Measurements from ENCODE around the gene AKR1C3.
A peak's percentile ranks its signal among the peaks of the same experiment; 100 is the strongest.
"Not testable (repeated sequence)": the region's sequence is repeated elsewhere in the genome, so short reads cannot be mapped to it uniquely, and the experiment has no call there.

AKR1C3 gene

DNA sequence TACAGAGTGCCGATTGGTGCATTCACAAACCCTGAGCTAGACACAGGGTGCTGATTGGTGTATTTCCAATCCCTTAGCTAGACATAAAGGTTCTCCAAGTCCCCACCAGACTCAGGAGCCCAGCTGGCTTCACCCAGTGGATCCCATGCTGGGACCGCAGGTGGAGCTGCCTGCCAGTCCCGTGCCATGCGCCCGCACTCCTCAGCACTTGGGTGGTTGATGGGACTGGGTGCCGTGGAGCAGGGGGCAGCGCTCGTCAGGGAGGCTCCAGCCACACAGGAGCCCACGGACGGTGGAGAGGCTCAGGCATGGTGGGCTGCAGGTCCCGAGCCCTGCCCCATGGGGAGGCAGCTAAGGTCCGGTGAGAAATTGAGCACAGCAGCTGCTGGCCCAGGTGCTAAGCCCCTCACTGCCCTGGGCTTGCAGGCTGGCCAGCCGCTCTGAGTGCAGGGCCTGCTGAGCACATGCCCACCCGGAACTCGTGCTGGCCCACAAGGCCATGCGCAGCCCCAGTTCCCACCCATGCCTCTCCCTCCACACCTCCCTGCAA, 41.2 kb upstream of the AKR1C3 start:
- WGBS (ENCODE audit: extremely low coverage, insufficient coverage, low lambda C conversion rate), result no CpG with 5 or more reads among the region's 16 CpGs
- not testable (repeated sequence) for H4K5ac ChIP-seq (ENCODE audit: low read length); H3K56ac ChIP-seq (ENCODE audit: low read length); H3K18ac ChIP-seq (ENCODE audit: low read length); H3K79me2 ChIP-seq (ENCODE audit: control insufficient read depth, insufficient read depth, low read length); H2AK5ac ChIP-seq (ENCODE audit: low read length); H3K27ac ChIP-seq (ENCODE audit: low read depth, low read length); H3K9ac ChIP-seq (ENCODE audit: low read length); H3K27me3 ChIP-seq (ENCODE audit: insufficient read depth, low read length, poor library complexity); H3K79me1 ChIP-seq (ENCODE audit: low read length); H4K8ac ChIP-seq (ENCODE audit: low read depth, low read length); H2BK5ac ChIP-seq (ENCODE audit: low read length); H2BK120ac ChIP-seq (ENCODE audit: low read depth, low read length); H3K4me3 ChIP-seq (ENCODE audit: low read length); DNase-seq; H3K36me3 ChIP-seq (ENCODE audit: control insufficient read depth, insufficient read depth, low read length); H3K4ac ChIP-seq (ENCODE audit: low read depth, low read length); H3K4me1 ChIP-seq (ENCODE audit: control insufficient read depth, low read depth, low read length); H2BK15ac ChIP-seq (replicated peaks; ENCODE audit: low read depth); H3K4me2 ChIP-seq (ENCODE audit: low read length); H3K23ac ChIP-seq (ENCODE audit: low read length)

DNA sequence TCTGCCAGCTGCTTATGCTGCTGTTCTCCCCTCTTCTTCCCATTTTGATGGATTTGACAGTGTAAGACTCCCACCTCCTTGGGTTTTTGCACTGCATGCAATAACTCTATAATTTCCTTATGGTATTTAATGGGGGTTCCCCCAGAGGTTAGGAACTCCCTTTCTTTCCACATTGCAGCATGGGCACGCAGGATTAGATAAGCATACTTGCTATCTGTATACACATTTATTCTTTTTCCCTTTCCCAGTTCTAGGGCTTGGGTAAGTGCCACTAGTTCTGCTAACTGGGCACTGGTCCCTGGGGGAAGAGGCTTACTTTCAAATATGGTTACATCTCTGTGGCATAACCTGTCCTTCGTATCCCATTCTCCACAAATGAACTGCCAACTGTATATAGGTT, 39.4 kb upstream of the AKR1C3 start:
- not testable (repeated sequence) for H2BK120ac ChIP-seq (ENCODE audit: low read depth, low read length); H3K27me3 ChIP-seq (ENCODE audit: insufficient read depth, low read length, poor library complexity); H3K9ac ChIP-seq (ENCODE audit: low read length); DNase-seq; H3K23ac ChIP-seq (ENCODE audit: low read length); H3K4ac ChIP-seq (ENCODE audit: low read depth, low read length); H4K8ac ChIP-seq (ENCODE audit: low read depth, low read length); H3K18ac ChIP-seq (ENCODE audit: low read length); H2BK5ac ChIP-seq (ENCODE audit: low read length); H3K36me3 ChIP-seq (ENCODE audit: control insufficient read depth, insufficient read depth, low read length); H2BK15ac ChIP-seq (replicated peaks; ENCODE audit: low read depth); H4K5ac ChIP-seq (ENCODE audit: low read length); H3K4me2 ChIP-seq (ENCODE audit: low read length); H3K56ac ChIP-seq (ENCODE audit: low read length); H3K4me1 ChIP-seq (ENCODE audit: control insufficient read depth, low read depth, low read length); H3K79me2 ChIP-seq (ENCODE audit: control insufficient read depth, insufficient read depth, low read length); H3K79me1 ChIP-seq (ENCODE audit: low read length); H2AK5ac ChIP-seq (ENCODE audit: low read length); H3K4me3 ChIP-seq (ENCODE audit: low read length); H3K27ac ChIP-seq (ENCODE audit: low read depth, low read length)
- WGBS (ENCODE audit: extremely low coverage, insufficient coverage, low lambda C conversion rate), result no CpG with 5 or more reads among the region's 2 CpGs

GRCh38 chr10:5059267-5059666, 34.9 kb upstream of the AKR1C3 start:
- not testable (repeated sequence) for H3K36me3 ChIP-seq (ENCODE audit: control insufficient read depth, insufficient read depth, low read length); DNase-seq; H2BK5ac ChIP-seq (ENCODE audit: low read length); H3K56ac ChIP-seq (ENCODE audit: low read length); H3K4me3 ChIP-seq (ENCODE audit: low read length); H3K79me1 ChIP-seq (ENCODE audit: low read length); H3K23ac ChIP-seq (ENCODE audit: low read length); H3K4me1 ChIP-seq (ENCODE audit: control insufficient read depth, low read depth, low read length); H4K8ac ChIP-seq (ENCODE audit: low read depth, low read length); H3K9ac ChIP-seq (ENCODE audit: low read length); H3K18ac ChIP-seq (ENCODE audit: low read length); H3K27ac ChIP-seq (ENCODE audit: low read depth, low read length); H2BK15ac ChIP-seq (replicated peaks; ENCODE audit: low read depth); H2AK5ac ChIP-seq (ENCODE audit: low read length); H3K4me2 ChIP-seq (ENCODE audit: low read length); H2BK120ac ChIP-seq (ENCODE audit: low read depth, low read length); H4K5ac ChIP-seq (ENCODE audit: low read length); H3K27me3 ChIP-seq (ENCODE audit: insufficient read depth, low read length, poor library complexity); H3K4ac ChIP-seq (ENCODE audit: low read depth, low read length); H3K79me2 ChIP-seq (ENCODE audit: control insufficient read depth, insufficient read depth, low read length)
- no CpG with 5 or more reads among the region's 8 CpGs for WGBS (ENCODE audit: extremely low coverage, insufficient coverage, low lambda C conversion rate)

DNA sequence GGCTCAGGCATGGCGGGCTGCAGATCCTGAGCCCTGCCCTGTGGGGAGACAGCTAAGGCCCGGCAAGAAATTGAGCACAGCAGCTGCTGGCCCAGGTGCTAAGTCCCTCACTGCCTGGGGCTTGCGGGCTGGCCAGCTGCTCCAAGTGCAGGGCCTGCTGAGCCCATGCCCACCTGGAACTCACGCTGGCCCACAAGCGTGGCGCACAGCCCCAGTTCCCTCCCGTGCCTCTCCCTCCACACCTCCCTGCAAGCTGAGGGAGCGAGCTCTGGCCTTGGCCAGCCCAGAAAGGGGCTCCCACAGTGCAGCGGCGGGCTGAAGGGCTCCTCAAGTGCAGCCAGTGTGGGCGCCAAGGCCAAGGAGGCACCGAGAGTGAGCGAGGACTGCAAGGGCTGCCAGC, 33.4 kb upstream of the AKR1C3 start:
- H3K4me3 ChIP-seq (ENCODE audit: low read length); H3K27me3 ChIP-seq (ENCODE audit: insufficient read depth, low read length, poor library complexity); DNase-seq; H2AK5ac ChIP-seq (ENCODE audit: low read length); H2BK15ac ChIP-seq (replicated peaks; ENCODE audit: low read depth); H3K56ac ChIP-seq (ENCODE audit: low read length); H3K36me3 ChIP-seq (ENCODE audit: control insufficient read depth, insufficient read depth, low read length); H2BK5ac ChIP-seq (ENCODE audit: low read length); H4K5ac ChIP-seq (ENCODE audit: low read length); H3K79me1 ChIP-seq (ENCODE audit: low read length); H3K4ac ChIP-seq (ENCODE audit: low read depth, low read length); H3K4me1 ChIP-seq (ENCODE audit: control insufficient read depth, low read depth, low read length); H3K79me2 ChIP-seq (ENCODE audit: control insufficient read depth, insufficient read depth, low read length); H3K4me2 ChIP-seq (ENCODE audit: low read length); H3K23ac ChIP-seq (ENCODE audit: low read length); H2BK120ac ChIP-seq (ENCODE audit: low read depth, low read length); H3K18ac ChIP-seq (ENCODE audit: low read length); H3K9ac ChIP-seq (ENCODE audit: low read length); H4K8ac ChIP-seq (ENCODE audit: low read depth, low read length); H3K27ac ChIP-seq (ENCODE audit: low read depth, low read length): not testable (repeated sequence)
- WGBS (ENCODE audit: extremely low coverage, insufficient coverage, low lambda C conversion rate), result no CpG with 5 or more reads among the region's 13 CpGs

DNA sequence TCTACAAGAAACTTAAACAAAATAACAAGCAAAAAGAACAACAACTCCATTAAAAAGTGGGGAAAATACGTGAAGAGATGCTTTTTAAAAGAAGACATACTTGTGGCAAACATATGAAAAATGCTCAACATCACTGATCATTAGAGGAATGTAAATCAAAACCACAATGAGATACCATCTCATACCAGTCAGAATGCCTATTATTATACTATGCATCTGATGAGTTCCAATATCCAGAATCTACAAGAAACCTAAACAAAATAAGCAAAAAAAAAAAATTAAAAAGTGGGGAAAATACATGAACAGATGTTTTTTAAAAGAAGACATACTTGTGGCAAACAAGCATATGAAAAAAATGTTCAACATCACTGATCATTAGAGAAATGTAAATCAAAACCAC, 29.6 kb upstream of the AKR1C3 start:
- DNase-seq, result no peak
- Histone ChIP-seq H3K9ac (ENCODE audit: low read length) (no peak overlapping the region), H3K27me3 (ENCODE audit: insufficient read depth, low read length, poor library complexity) (no peaks in the 10 kb centered on the region), H3K79me1 (ENCODE audit: low read length) (no peaks in the 10 kb centered on the region), H2BK120ac (ENCODE audit: low read depth, low read length) (no peak overlapping the region), H3K18ac (ENCODE audit: low read length) (no peak overlapping the region), H2AK5ac (ENCODE audit: low read length) (no peak overlapping the region), H3K56ac (ENCODE audit: low read length) (no peak overlapping the region), H2BK5ac (ENCODE audit: low read length) (no peak overlapping the region), H3K4ac (ENCODE audit: low read depth, low read length) (no peak overlapping the region), H3K36me3 (ENCODE audit: control insufficient read depth, insufficient read depth, low read length) (no peaks in the 10 kb centered on the region), H4K5ac (ENCODE audit: low read length) (no peak overlapping the region), H3K4me1 (ENCODE audit: control insufficient read depth, low read depth, low read length) (no peaks in the 10 kb centered on the region), H3K23ac (ENCODE audit: low read length) (no peak overlapping the region), H3K4me2 (ENCODE audit: low read length) (no peak overlapping the region), H3K27ac (ENCODE audit: low read depth, low read length) (no peak overlapping the region), H3K79me2 (ENCODE audit: control insufficient read depth, insufficient read depth, low read length) (no peaks in the 10 kb centered on the region), H4K8ac (ENCODE audit: low read depth, low read length) (no peak overlapping the region), H3K4me3 (ENCODE audit: low read length) (no peak overlapping the region), H2BK15ac (replicated peaks; ENCODE audit: low read depth) (no peak overlapping the region)
- no CpG with 5 or more reads among the region's 1 CpG for WGBS (ENCODE audit: extremely low coverage, insufficient coverage, low lambda C conversion rate)

DNA sequence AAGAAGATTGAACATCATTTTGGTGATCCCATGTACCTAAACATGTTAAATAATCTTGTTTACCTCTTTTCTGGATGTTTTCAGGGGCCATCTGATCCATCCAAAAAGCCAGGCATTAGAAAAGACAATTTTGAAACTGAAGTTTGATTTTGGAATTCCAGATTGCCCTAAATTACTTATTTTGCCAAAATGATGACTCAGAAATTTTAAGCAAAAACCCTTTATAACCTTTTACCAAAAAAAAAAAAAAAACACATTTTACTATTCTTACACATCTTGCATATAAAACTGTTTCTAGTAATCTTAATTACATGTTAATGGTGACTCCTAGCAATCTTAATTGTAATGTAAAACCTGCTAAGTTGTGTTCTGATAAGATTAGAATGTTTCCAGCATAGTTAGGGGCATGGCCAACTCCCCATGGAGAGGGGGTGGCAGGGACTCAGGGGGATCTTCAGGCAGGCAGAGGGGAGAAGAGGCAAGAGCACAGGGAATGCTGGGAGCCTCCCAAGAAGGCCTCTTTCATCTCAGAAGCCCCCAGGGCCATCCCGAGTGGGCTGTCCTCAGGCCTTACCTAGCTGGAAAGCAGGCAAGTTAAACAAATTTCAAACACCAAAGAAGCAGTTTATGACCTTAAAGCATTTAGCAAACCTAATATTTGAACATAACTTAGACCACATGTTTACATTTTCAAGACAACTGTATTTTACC, 25.8 kb upstream of the AKR1C3 start:
- Histone ChIP-seq H4K5ac (ENCODE audit: low read length) (no peak overlapping the region), H3K79me2 (ENCODE audit: control insufficient read depth, insufficient read depth, low read length) (no peaks in the 10 kb centered on the region), H3K9ac (ENCODE audit: low read length) (no peak overlapping the region), H3K4me1 (ENCODE audit: control insufficient read depth, low read depth, low read length) (peaks cover 4% of the 10 kb centered on the region), H2BK15ac (replicated peaks; ENCODE audit: low read depth) (no peak overlapping the region), H3K56ac (ENCODE audit: low read length) (no peak overlapping the region), H3K36me3 (ENCODE audit: control insufficient read depth, insufficient read depth, low read length) (no peaks in the 10 kb centered on the region), H3K4ac (ENCODE audit: low read depth, low read length) (no peak overlapping the region), H3K27ac (ENCODE audit: low read depth, low read length) (no peak overlapping the region), H2BK120ac (ENCODE audit: low read depth, low read length) (no peak overlapping the region), H3K4me2 (ENCODE audit: low read length) (no peak overlapping the region), H3K4me3 (ENCODE audit: low read length) (no peak overlapping the region), H2BK5ac (ENCODE audit: low read length) (no peak overlapping the region), H2AK5ac (ENCODE audit: low read length) (no peak overlapping the region), H3K79me1 (ENCODE audit: low read length) (no peaks in the 10 kb centered on the region), H3K27me3 (ENCODE audit: insufficient read depth, low read length, poor library complexity) (no peaks in the 10 kb centered on the region), H4K8ac (ENCODE audit: low read depth, low read length) (no peak overlapping the region), H3K23ac (ENCODE audit: low read length) (no peak overlapping the region), H3K18ac (ENCODE audit: low read length) (no peak overlapping the region)
- peak; percentile 40 for DNase-seq
- no CpG with 5 or more reads among the region's 1 CpG for WGBS (ENCODE audit: extremely low coverage, insufficient coverage, low lambda C conversion rate)

All from mesendoderm (in vitro differentiated cells).